T-helper 1 cell treated with Interleukin-12 subunit alpha and Interleukin-12 subunit beta and Interleukin-4 antibody, amounts not matched to agents 30 μg/mL and 1 μg/mL, for 36 hours (primary cell): ENCODE data around the gene GFI1B.
"Not testable (repeated sequence)": the region's sequence is repeated elsewhere in the genome, so short reads cannot be mapped to it uniquely, and the experiment has no call there.

Source experiments
- H3K27ac Mint-ChIP-seq: one replicate; pipeline ENCODE4 v1.8.0; 2021; ENCODE audit warnings: mild to moderate bottlenecking, mixed read lengths
- H3K27me3 Mint-ChIP-seq: one replicate; pipeline ENCODE4 v1.8.0; 2021; ENCODE audit warnings: low read depth, mixed read lengths
- H3K36me3 Mint-ChIP-seq: one replicate; pipeline ENCODE4 v1.8.0; 2021; ENCODE audit warnings: low read depth, mixed read lengths
- H3K4me1 Mint-ChIP-seq: one replicate; pipeline ENCODE4 v1.8.0; 2021; ENCODE audit warnings: low read depth, mixed read lengths
- H3K4me3 Mint-ChIP-seq: one replicate; pipeline ENCODE4 v1.8.0; 2021; ENCODE audit warnings: mild to moderate bottlenecking, moderate library complexity, mixed read lengths
- H3K9me3 Mint-ChIP-seq: one replicate; pipeline ENCODE4 v1.8.0; 2021; ENCODE audit warnings: mixed read lengths

The GFI1B gene

DNA sequence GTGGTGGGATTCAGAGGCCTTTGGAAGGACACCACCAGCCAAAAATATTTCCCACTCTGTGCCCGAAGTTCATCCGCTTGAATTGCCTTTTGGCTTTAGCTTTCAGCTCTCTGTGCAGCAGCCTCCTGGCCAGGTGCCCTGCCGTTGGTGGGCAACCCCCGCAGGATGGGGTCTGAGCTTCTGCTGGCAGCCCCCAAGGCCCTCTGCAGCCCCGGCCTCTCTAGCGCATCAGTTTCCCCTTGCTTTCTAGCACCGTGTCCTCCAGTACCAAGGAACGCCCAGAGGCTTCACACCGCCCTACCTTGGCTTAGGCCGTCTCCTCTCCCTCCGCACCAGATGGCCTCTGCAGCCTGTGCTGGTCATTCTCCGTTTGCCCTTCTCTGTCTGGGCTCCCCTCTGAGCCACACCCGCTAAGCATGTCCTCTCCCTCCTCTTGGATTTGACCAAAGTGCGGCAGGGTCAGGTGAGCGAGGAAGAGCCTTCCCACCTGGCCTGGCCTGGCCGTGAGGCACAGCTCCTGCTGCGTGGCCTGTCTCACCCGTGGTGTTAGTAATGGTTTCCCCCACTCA lies 29.9 kb upstream of the GFI1B start:
- no peak overlapping the region for H3K27ac Mint-ChIP-seq
- H3K27me3 Mint-ChIP-seq, result no peaks in the 10 kb centered on the region
- no peaks in the 10 kb centered on the region for H3K9me3 Mint-ChIP-seq
- peaks cover 11% of the 10 kb centered on the region for H3K4me1 Mint-ChIP-seq
- no peak overlapping the region for H3K4me3 Mint-ChIP-seq
- peaks cover 2% of the 10 kb centered on the region for H3K36me3 Mint-ChIP-seq

GRCh38 chr9:132949709-132950108 lies 28.8 kb upstream of the GFI1B start:
- Mint-ChIP-seq H3K27ac (no peak overlapping the region), H3K4me1 (peaks cover 5% of the 10 kb centered on the region), H3K36me3 (no peaks in the 10 kb centered on the region), H3K27me3 (no peaks in the 10 kb centered on the region), H3K9me3 (no peaks in the 10 kb centered on the region), H3K4me3 (no peak overlapping the region)

DNA sequence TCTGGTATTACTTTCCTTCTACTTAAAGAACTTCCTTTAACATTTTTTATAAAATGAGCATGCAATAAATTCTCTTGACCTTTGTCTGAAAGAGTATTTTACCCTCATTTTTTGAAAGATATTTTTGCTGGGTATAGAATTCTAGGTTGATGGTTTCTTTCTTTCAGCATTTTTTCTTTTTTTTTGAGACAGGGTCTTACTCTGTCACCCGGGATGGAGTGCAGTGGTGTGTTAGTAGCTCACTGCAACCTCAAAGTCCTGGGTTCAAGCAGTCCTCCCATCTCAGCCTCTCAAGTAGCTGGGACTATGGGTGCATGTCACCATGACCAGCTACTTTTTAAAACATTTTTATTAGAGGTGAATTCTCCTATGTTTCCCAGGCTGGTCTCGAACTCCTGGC lies 23.4 kb upstream of the GFI1B start:
- Mint-ChIP-seq H3K27me3 (no peaks in the 10 kb centered on the region), H3K4me1 (no peaks in the 10 kb centered on the region), H3K9me3 (peaks cover 16% of the 10 kb centered on the region), H3K36me3 (no peaks in the 10 kb centered on the region), H3K27ac (no peak overlapping the region), H3K4me3 (no peak overlapping the region)

DNA sequence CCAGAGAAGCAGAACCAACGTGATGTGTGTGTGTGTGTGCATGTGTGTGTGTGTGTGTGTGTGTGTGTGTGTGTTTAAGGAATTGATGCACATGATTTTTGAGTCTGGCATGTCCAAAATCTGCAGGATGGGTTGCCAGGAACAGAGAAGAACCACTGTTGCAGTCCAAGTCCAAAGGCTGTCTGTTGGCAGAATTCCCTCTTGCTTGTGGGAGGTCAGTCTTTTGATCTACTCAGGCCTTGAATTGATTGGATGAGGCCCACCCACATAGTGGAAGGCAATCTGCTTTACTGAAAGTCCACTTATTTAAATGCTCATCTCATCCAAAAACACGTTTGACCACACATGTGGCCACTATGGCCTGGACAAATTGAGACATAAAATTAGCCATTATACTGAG lies 22.7 kb upstream of the GFI1B start:
- Mint-ChIP-seq H3K4me1 (no peaks in the 10 kb centered on the region), H3K36me3 (no peaks in the 10 kb centered on the region), H3K27me3 (no peaks in the 10 kb centered on the region), H3K27ac (no peak overlapping the region), H3K4me3 (no peak overlapping the region), H3K9me3 (peaks cover 16% of the 10 kb centered on the region)

GRCh38 chr9:132957805-132958204 lies 20.7 kb upstream of the GFI1B start:
- no peaks in the 10 kb centered on the region for H3K4me1 Mint-ChIP-seq
- H3K27ac Mint-ChIP-seq, result no peak overlapping the region
- peaks cover 16% of the 10 kb centered on the region for H3K9me3 Mint-ChIP-seq
- H3K36me3 Mint-ChIP-seq, result no peaks in the 10 kb centered on the region
- no peak overlapping the region for H3K4me3 Mint-ChIP-seq
- no peaks in the 10 kb centered on the region for H3K27me3 Mint-ChIP-seq

DNA sequence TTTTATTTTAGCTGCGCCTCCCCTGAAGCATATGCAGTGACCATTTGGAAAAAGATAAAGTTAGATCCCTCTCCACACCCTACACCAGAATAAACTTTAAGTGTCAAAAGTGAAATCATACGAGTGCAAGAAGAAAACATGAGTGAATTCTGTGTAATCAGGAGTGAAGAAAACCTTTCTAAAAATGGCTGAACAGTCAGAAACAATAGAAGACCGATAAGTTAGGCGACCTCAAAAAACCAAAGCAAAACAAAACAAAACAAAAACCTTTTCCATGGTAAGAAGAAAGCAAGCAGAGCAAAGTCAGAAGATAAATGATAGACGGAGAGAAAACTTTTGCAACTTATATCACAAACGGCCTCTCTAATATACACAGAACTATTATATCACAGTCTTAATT lies 17.5 kb upstream of the GFI1B start:
- Mint-ChIP-seq H3K4me1 (no peaks in the 10 kb centered on the region), H3K27me3 (no peaks in the 10 kb centered on the region), H3K4me3 (no peak overlapping the region), H3K27ac (no peak overlapping the region), H3K9me3 (peaks cover 16% of the 10 kb centered on the region), H3K36me3 (no peaks in the 10 kb centered on the region)

GRCh38 chr9:132965478-132965877 lies 13.0 kb upstream of the GFI1B start:
- H3K27me3 Mint-ChIP-seq, result no peaks in the 10 kb centered on the region
- H3K4me1 Mint-ChIP-seq, result no peaks in the 10 kb centered on the region
- no peak overlapping the region for H3K4me3 Mint-ChIP-seq
- no peaks in the 10 kb centered on the region for H3K36me3 Mint-ChIP-seq
- H3K27ac Mint-ChIP-seq, result no peak overlapping the region
- H3K9me3 Mint-ChIP-seq, result no peaks in the 10 kb centered on the region

DNA sequence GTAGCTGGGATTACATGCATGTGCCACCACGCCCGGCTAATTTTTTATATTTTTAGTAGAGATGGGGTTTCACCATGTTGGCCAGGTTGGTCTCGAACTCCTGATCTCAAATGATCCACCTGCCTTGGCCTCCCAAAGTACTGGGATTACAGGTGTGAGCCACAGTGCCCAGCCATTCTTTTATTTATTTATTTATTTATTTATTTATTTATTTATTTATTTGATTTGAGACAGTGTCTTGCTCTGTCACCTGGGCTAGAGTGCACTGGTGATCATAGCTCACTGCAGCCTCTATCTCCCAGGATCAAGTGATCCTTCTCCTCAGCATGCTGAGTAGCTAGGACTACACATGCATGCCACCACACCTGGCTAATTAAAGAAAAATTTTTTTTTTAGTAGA lies 10.6 kb upstream of the GFI1B start:
- not testable (repeated sequence) for H3K4me1 Mint-ChIP-seq, H3K27me3 Mint-ChIP-seq

GRCh38 chr9:132969783-132970182 lies 8.7 kb upstream of the GFI1B start:
- H3K4me3 Mint-ChIP-seq, result no peak overlapping the region
- no peaks in the 10 kb centered on the region for H3K9me3 Mint-ChIP-seq
- H3K27ac Mint-ChIP-seq, result no peak overlapping the region
- H3K27me3 Mint-ChIP-seq, result peaks cover 4% of the 10 kb centered on the region
- H3K4me1 Mint-ChIP-seq, result peaks cover 6% of the 10 kb centered on the region
- no peaks in the 10 kb centered on the region for H3K36me3 Mint-ChIP-seq

More for the DNA sequence above, 10.6 kb upstream of the GFI1B start:
- H3K4me3 Mint-ChIP-seq, H3K9me3 Mint-ChIP-seq, H3K27ac Mint-ChIP-seq, H3K36me3 Mint-ChIP-seq: not testable (repeated sequence)

GRCh38 chr9:132970324-132971062 lies 8.0 kb upstream of the GFI1B start:
- no peaks in the 10 kb centered on the region for H3K9me3 Mint-ChIP-seq

DNA sequence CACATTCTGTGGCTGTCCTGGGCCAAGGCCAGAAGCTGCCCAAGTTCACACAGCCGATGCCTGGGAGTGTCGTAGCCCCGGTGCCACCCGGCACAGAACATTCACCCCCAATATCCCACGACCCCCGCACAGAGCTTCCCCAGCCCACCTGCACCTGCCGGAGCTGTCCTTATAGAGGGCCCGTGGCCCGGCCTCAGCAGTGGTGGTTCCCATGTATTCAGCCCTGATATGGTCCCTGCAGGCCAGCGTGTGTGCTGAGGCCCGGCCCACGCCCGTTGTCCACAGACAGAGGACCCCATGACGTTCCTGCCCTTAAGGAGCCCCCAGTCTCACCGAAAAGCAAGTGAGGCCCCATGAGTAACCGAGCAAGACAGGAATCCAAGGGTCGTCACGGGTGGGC lies 5.3 kb upstream of the GFI1B start:
- Mint-ChIP-seq H3K9me3 (no peaks in the 10 kb centered on the region), H3K4me3 (no peak overlapping the region), H3K36me3 (no peaks in the 10 kb centered on the region), H3K27ac (no peak overlapping the region), H3K4me1 (peaks cover 6% of the 10 kb centered on the region), H3K27me3 (peaks cover 28% of the 10 kb centered on the region)

More at GRCh38 chr9:132970324-132971062, 8.0 kb upstream of the GFI1B start:
- H3K27ac Mint-ChIP-seq, result no peak overlapping the region
- H3K27me3 Mint-ChIP-seq, result peaks cover 11% of the 10 kb centered on the region
- H3K36me3 Mint-ChIP-seq, result no peaks in the 10 kb centered on the region
- peaks cover 6% of the 10 kb centered on the region for H3K4me1 Mint-ChIP-seq
- no peak overlapping the region for H3K4me3 Mint-ChIP-seq

GRCh38 chr9:132973713-132974112 lies 4.8 kb upstream of the GFI1B start:
- Mint-ChIP-seq H3K4me3 (no peak overlapping the region), H3K27me3 (peaks cover 34% of the 10 kb centered on the region), H3K9me3 (no peaks in the 10 kb centered on the region), H3K4me1 (peaks cover 8% of the 10 kb centered on the region), H3K27ac (no peak overlapping the region), H3K36me3 (no peaks in the 10 kb centered on the region)

- Mint-ChIP-seq H3K27me3 (peaks cover 53% of the 10 kb centered on the region), H3K27ac (no peak overlapping the region), H3K9me3 (no peaks in the 10 kb centered on the region), H3K4me3 (no peak overlapping the region), H3K36me3 (no peaks in the 10 kb centered on the region), H3K4me1 (peaks cover 8% of the 10 kb centered on the region)
Observed at GRCh38 chr9:132975961-132976360, 2.5 kb upstream of the GFI1B start.

GRCh38 chr9:132976571-132976970 lies 1.9 kb upstream of the GFI1B start:
- Mint-ChIP-seq H3K36me3 (no peaks in the 10 kb centered on the region), H3K9me3 (no peaks in the 10 kb centered on the region), H3K4me3 (no peak overlapping the region), H3K27ac (no peak overlapping the region), H3K27me3 (peaks cover 57% of the 10 kb centered on the region), H3K4me1 (peaks cover 8% of the 10 kb centered on the region)

- Mint-ChIP-seq H3K27ac (no peak overlapping the region), H3K9me3 (no peaks in the 10 kb centered on the region), H3K4me3 (no peak overlapping the region), H3K36me3 (no peaks in the 10 kb centered on the region), H3K27me3 (peaks cover 65% of the 10 kb centered on the region), H3K4me1 (peaks cover 5% of the 10 kb centered on the region)
Observed at GRCh38 chr9:132978112-132978450, 413 bp upstream of the GFI1B start.
